DOHH2 (cell line): Measurements from ENCODE around the gene DLL3.

Experiments
- H3F3A ChIP-seq: fragments of 200-600 bp; sonication (generic), shearing (Covaris generic); 2 replicates; pipeline ENCODE4 v1.6.0; 2016; ENCODE audit warnings: antibody characterized with exemption, mild to moderate bottlenecking; ENCODE audit not compliant: control insufficient read depth, insufficient read depth
- H3K27ac ChIP-seq: fragments of 200-600 bp; sonication (generic); 2 replicates; pipeline ENCODE4 v1.5.1; 2014; ENCODE audit warnings: low read depth, mild to moderate bottlenecking, low read length, moderate library complexity
- H3K27me3 ChIP-seq: fragments of 200-600 bp; sonication (generic); 2 replicates; pipeline ENCODE4 v1.6.1; 2014; ENCODE audit warnings: mild to moderate bottlenecking, low read length, mixed read lengths; ENCODE audit not compliant: control insufficient read depth
- H3K36me3 ChIP-seq: fragments of 200-600 bp; sonication (generic); 2 replicates; pipeline ENCODE4 v1.6.1; 2014; ENCODE audit warnings: mild to moderate bottlenecking, low read length, moderate library complexity, mixed read lengths; ENCODE audit not compliant: control insufficient read depth
- H3K4me1 ChIP-seq: fragments of 200-600 bp; sonication (generic); 2 replicates; pipeline ENCODE4 v1.6.1; 2014; ENCODE audit warnings: mild to moderate bottlenecking, low read length, mixed read lengths; ENCODE audit not compliant: control insufficient read depth
- H3K4me2 ChIP-seq: fragments of 200-600 bp; sonication (generic); 2 replicates; pipeline ENCODE4 v1.6.0; 2014; ENCODE audit warnings: mild to moderate bottlenecking, low read length, moderate library complexity
- H3K4me3 ChIP-seq: fragments of 200-600 bp; sonication (generic); 2 replicates; pipeline ENCODE4 v1.5.1; 2014; ENCODE audit warnings: mild to moderate bottlenecking, low read length, mixed read lengths
- H3K79me2 ChIP-seq: fragments of 200-600 bp; sonication (generic); 2 replicates; pipeline ENCODE4 v1.6.1; 2014; ENCODE audit warnings: mild to moderate bottlenecking, low read length, mixed read lengths; ENCODE audit not compliant: control insufficient read depth
- H3K9me2 ChIP-seq: fragments of 200-600 bp; sonication (generic); replicated peaks from 2 replicates; pipeline ENCODE4 v1.6.1; 2014; ENCODE audit warnings: mild to moderate bottlenecking, low read length, mixed read lengths; ENCODE audit not compliant: control insufficient read depth
- H3K9me3 ChIP-seq: fragments of 200-600 bp; sonication (generic); 2 replicates; pipeline ENCODE4 v1.6.1; 2014; ENCODE audit warnings: antibody characterized with exemption, low read length, mixed read lengths; ENCODE audit not compliant: control insufficient read depth, insufficient read depth
- H4K20me1 ChIP-seq: fragments of 200-600 bp; sonication (generic); 2 replicates; pipeline ENCODE4 v1.6.0; 2014; ENCODE audit warnings: low read depth, mild to moderate bottlenecking, antibody characterized with exemption, low read length, moderate library complexity; ENCODE audit not compliant: control insufficient read depth, insufficient read depth
- EZH2phosphoT487 ChIP-seq: fragments of 200-600 bp; sonication (generic); IDR thresholded peaks from 2 replicates; pipeline ENCODE4 v1.6.1; 2017; ENCODE audit warnings: borderline replicate concordance, mild to moderate bottlenecking, antibody characterized with exemption, low read length, moderate library complexity, mixed read lengths
- TF ChIP-seq, protein P1 (sequence below): fragments of 200-600 bp; sonication (generic); IDR thresholded peaks from one replicate; pipeline ENCODE4 v1.5.1; 2014; ENCODE audit warnings: antibody characterized with exemption, mild to moderate bottlenecking, low read depth, low read length; ENCODE audit not compliant: poor library complexity, severe bottlenecking

Gene DLL3

GRCh38 chr19:39501340-39501739 is 2.6 kb downstream of the DLL3 start:
- Histone ChIP-seq H3K79me2 (no peaks in the 10 kb centered on the region), H3F3A (no peaks in the 10 kb centered on the region), H3K4me3 (no peak overlapping the region), H3K9me3 (no peaks in the 10 kb centered on the region), H3K9me2 (no peaks in the 10 kb centered on the region), H3K4me1 (peaks cover 31% of the 10 kb centered on the region), H3K27me3 (peaks cover 36% of the 10 kb centered on the region), H3K27ac (no peak overlapping the region), H3K36me3 (no peaks in the 10 kb centered on the region), H4K20me1 (no peaks in the 10 kb centered on the region), H3K4me2 (no peak overlapping the region)
- no peak for TF ChIP-seq EZH2phosphoT487
- TF ChIP-seq, protein P1, sequence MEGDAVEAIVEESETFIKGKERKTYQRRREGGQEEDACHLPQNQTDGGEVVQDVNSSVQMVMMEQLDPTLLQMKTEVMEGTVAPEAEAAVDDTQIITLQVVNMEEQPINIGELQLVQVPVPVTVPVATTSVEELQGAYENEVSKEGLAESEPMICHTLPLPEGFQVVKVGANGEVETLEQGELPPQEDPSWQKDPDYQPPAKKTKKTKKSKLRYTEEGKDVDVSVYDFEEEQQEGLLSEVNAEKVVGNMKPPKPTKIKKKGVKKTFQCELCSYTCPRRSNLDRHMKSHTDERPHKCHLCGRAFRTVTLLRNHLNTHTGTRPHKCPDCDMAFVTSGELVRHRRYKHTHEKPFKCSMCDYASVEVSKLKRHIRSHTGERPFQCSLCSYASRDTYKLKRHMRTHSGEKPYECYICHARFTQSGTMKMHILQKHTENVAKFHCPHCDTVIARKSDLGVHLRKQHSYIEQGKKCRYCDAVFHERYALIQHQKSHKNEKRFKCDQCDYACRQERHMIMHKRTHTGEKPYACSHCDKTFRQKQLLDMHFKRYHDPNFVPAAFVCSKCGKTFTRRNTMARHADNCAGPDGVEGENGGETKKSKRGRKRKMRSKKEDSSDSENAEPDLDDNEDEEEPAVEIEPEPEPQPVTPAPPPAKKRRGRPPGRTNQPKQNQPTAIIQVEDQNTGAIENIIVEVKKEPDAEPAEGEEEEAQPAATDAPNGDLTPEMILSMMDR: no peak

GRCh38 chr19:39502640-39503417 is 4.1 kb downstream of the DLL3 start:
- H3K27me3 ChIP-seq: peaks cover 30% of the 10 kb centered on the region
- no peak overlapping the region for H3K4me3 ChIP-seq
- H3K27ac ChIP-seq: no peak overlapping the region

GRCh38 chr19:39506598-39506943 is 7.8 kb downstream of the DLL3 start:
- Histone ChIP-seq H3K36me3 (no peaks in the 10 kb centered on the region), H3K4me1 (peaks cover 8% of the 10 kb centered on the region), H3K27ac (no peak overlapping the region), H3K79me2 (no peaks in the 10 kb centered on the region), H3K4me3 (no peak overlapping the region), H4K20me1 (no peaks in the 10 kb centered on the region), H3K9me3 (no peaks in the 10 kb centered on the region), H3K27me3 (peaks cover 4% of the 10 kb centered on the region; the same call in 1 of the 2 replicates), H3K9me2 (no peaks in the 10 kb centered on the region), H3K4me2 (no peak overlapping the region), H3F3A (no peaks in the 10 kb centered on the region; the same call in 1 of the 2 replicates)
- TF ChIP-seq EZH2phosphoT487: no peak
- TF ChIP-seq, protein P1: no peak

More at GRCh38 chr19:39502640-39503417, 4.1 kb downstream of the DLL3 start:
- no peaks in the 10 kb centered on the region for H3K79me2 ChIP-seq
- H3K4me1 ChIP-seq: peaks cover 25% of the 10 kb centered on the region
- no peaks in the 10 kb centered on the region for H3F3A ChIP-seq
- no peaks in the 10 kb centered on the region for H3K36me3 ChIP-seq
- H3K9me3 ChIP-seq: no peaks in the 10 kb centered on the region
- TF ChIP-seq EZH2phosphoT487: no peak
- TF ChIP-seq, protein P1: peak; percentile 78
- H3K9me2 ChIP-seq: no peaks in the 10 kb centered on the region
- H3K4me2 ChIP-seq: peak overlapping the region; percentile 50
- no peaks in the 10 kb centered on the region for H4K20me1 ChIP-seq
